ENCODE measurements around the gene TMEM135.

GRCh38 chr11:87260811-87261210, 223.1 kb downstream of the TMEM135 start:
- TF ChIP-seq POLR2AphosphoS5 (IDR thresholded peaks at IDR 0.05; ENCODE audit: low read depth, low read length): no peak
- no peak for TF ChIP-seq SIN3A (IDR thresholded peaks at IDR 0.05; ENCODE audit: borderline replicate concordance, insufficient read depth, low read length)
- TF ChIP-seq TAF1 (IDR thresholded peaks at IDR 0.05; ENCODE audit: borderline replicate concordance, insufficient read depth, low read length): no peak
- TF ChIP-seq, protein P1, sequence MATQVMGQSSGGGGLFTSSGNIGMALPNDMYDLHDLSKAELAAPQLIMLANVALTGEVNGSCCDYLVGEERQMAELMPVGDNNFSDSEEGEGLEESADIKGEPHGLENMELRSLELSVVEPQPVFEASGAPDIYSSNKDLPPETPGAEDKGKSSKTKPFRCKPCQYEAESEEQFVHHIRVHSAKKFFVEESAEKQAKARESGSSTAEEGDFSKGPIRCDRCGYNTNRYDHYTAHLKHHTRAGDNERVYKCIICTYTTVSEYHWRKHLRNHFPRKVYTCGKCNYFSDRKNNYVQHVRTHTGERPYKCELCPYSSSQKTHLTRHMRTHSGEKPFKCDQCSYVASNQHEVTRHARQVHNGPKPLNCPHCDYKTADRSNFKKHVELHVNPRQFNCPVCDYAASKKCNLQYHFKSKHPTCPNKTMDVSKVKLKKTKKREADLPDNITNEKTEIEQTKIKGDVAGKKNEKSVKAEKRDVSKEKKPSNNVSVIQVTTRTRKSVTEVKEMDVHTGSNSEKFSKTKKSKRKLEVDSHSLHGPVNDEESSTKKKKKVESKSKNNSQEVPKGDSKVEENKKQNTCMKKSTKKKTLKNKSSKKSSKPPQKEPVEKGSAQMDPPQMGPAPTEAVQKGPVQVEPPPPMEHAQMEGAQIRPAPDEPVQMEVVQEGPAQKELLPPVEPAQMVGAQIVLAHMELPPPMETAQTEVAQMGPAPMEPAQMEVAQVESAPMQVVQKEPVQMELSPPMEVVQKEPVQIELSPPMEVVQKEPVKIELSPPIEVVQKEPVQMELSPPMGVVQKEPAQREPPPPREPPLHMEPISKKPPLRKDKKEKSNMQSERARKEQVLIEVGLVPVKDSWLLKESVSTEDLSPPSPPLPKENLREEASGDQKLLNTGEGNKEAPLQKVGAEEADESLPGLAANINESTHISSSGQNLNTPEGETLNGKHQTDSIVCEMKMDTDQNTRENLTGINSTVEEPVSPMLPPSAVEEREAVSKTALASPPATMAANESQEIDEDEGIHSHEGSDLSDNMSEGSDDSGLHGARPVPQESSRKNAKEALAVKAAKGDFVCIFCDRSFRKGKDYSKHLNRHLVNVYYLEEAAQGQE (IDR thresholded peaks at IDR 0.05; ENCODE audit: insufficient read depth in 1 of 2, low read depth in 2 of 2, low read length in 2 of 2): no peak

All from PFSK-1 (cell line).